CD14-positive monocyte (primary cell): ENCODE results near the gene SULT1A2. TPM values are rescaled to one million over a fixed set of nuclear protein-coding genes. Genes with fewer than 3 reads are reported as not detected.

Experiments used
- DNase-seq, 3 donors: peaks; one replicate each; pipeline ENCODE4 v3.0.0-alpha.2; 2011 to 2022
- H2AFZ ChIP-seq: 2 replicates; pipeline ENCODE4 v1.6.0; 2012; ENCODE audit warnings: mild to moderate bottlenecking, low read depth, low read length, inconsistent platforms; ENCODE audit not compliant: insufficient read depth, poor library complexity, severe bottlenecking
- H3K27ac ChIP-seq, 2 donors: 1 replicate in 1 of 2; 2 replicates in 1 of 2; pipeline ENCODE4 v1.5.1; 2012 to 2013; ENCODE audit warnings: low read length in 2 of 2, control low read depth in 1 of 2, inconsistent platforms in 1 of 2, low read depth in 1 of 2, mild to moderate bottlenecking in 1 of 2
- H3K27me3 ChIP-seq, 2 donors: one replicate each; pipeline versions ENCODE4 v1.6.0 to v1.6.1; 2011 to 2013; ENCODE audit warnings: low read length in 2 of 2; ENCODE audit not compliant: control insufficient read depth in 2 of 2, insufficient read depth in 2 of 2
- H3K36me3 ChIP-seq, 2 donors: replicated peaks in 1 of 2; 1 replicate in 1 of 2; 2 replicates in 1 of 2; pipeline versions ENCODE4 v1.5.1 to v1.6.1; 2012 to 2013; ENCODE audit warnings: low read length in 2 of 2, control low read depth in 1 of 2, inconsistent platforms in 1 of 2, mild to moderate bottlenecking in 1 of 2; ENCODE audit not compliant: insufficient read depth in 2 of 2, control insufficient read depth in 1 of 2
- H3K4me1 ChIP-seq, 2 donors: 1 replicate in 1 of 2; 2 replicates in 1 of 2; pipeline versions ENCODE4 v1.5.1 to v1.6.1; 2012 to 2013; ENCODE audit warnings: low read length in 2 of 2, control low read depth in 1 of 2, inconsistent platforms in 1 of 2, mild to moderate bottlenecking in 1 of 2, moderate library complexity in 1 of 2; ENCODE audit not compliant: insufficient read depth in 2 of 2, control insufficient read depth in 1 of 2
- H3K4me2 ChIP-seq: replicated peaks from 2 replicates; pipeline ENCODE3; 2012; ENCODE audit warnings: low read length, moderate library complexity, mild to moderate bottlenecking; ENCODE audit not compliant: poor library complexity, severe bottlenecking; ENCODE audit errors: extremely low read depth
- H3K4me3 ChIP-seq, 3 experiments: fragments of 200-600 bp in 1 of 3; sonication (generic) in 1 of 3; replicated peaks in 1 of 3; 1 replicate in 2 of 3; 2 replicates in 1 of 3; pipeline ENCODE4 v1.5.1; 2011 to 2013; ENCODE audit warnings: low read length in 3 of 3, mild to moderate bottlenecking in 3 of 3, control low read depth in 2 of 3, low read depth in 2 of 3, inconsistent platforms in 1 of 3, moderate library complexity in 1 of 3
- H3K79me2 ChIP-seq: 2 replicates; pipeline ENCODE4 v1.6.0; 2012; ENCODE audit warnings: mild to moderate bottlenecking, control low read depth, inconsistent platforms, low read length, moderate library complexity; ENCODE audit not compliant: insufficient read depth
- H3K9ac ChIP-seq: 2 replicates; pipeline ENCODE4 v1.6.0; 2017; ENCODE audit warnings: low read length, mild to moderate bottlenecking; ENCODE audit not compliant: insufficient read depth, poor library complexity, severe bottlenecking
- H3K9me3 ChIP-seq, 2 donors: replicated peaks in 1 of 2; 1 replicate in 1 of 2; 2 replicates in 1 of 2; pipeline versions ENCODE4 v1.5.1 to v1.6.1; 2012 to 2013; ENCODE audit warnings: low read length in 2 of 2, control low read depth in 1 of 2; ENCODE audit not compliant: control insufficient read depth in 1 of 2, insufficient read depth in 1 of 2
- H4K20me1 ChIP-seq: 2 replicates; pipeline ENCODE4 v1.6.0; 2012; ENCODE audit warnings: mild to moderate bottlenecking, low read length, control low read depth, moderate library complexity; ENCODE audit not compliant: insufficient read depth
- H3K27ac Mint-ChIP-seq, 7 donors: one replicate each; pipeline ENCODE4 v1.8.0; 2020; ENCODE audit warnings: mild to moderate bottlenecking in 7 of 7, mixed read lengths in 7 of 7, moderate library complexity in 6 of 7, inconsistent platforms in 2 of 7
- H3K27me3 Mint-ChIP-seq, 3 donors: one replicate each; pipeline ENCODE4 v1.8.0; 2021 to 2022; ENCODE audit warnings: low read depth in 3 of 3, mild to moderate bottlenecking in 3 of 3, mixed read lengths in 3 of 3, moderate library complexity in 3 of 3, inconsistent platforms in 1 of 3
- H3K36me3 Mint-ChIP-seq, 2 donors: one replicate each; pipeline ENCODE4 v1.8.0; 2020; ENCODE audit warnings: mixed read lengths in 2 of 2, inconsistent platforms in 1 of 2, mild to moderate bottlenecking in 1 of 2
- H3K4me1 Mint-ChIP-seq: one replicate; pipeline ENCODE4 v1.8.0; 2020; ENCODE audit warnings: mild to moderate bottlenecking, mixed read lengths
- H3K4me3 Mint-ChIP-seq, 2 donors: one replicate each; pipeline ENCODE4 v1.8.0; 2020; ENCODE audit warnings: mild to moderate bottlenecking in 2 of 2, mixed read lengths in 2 of 2, moderate library complexity in 1 of 2
- H3K9me3 Mint-ChIP-seq, 7 donors: one replicate each; pipeline ENCODE4 v1.8.0; 2020 to 2022; ENCODE audit warnings: mixed read lengths in 7 of 7, mild to moderate bottlenecking in 6 of 7, moderate library complexity in 6 of 7, inconsistent platforms in 2 of 7
- CTCF ChIP-seq: fragments of 200-600 bp; IDR thresholded peaks from one replicate; pipeline ENCODE4 v1.8.0; 2022; ENCODE audit warnings: antibody characterized with exemption, mild to moderate bottlenecking
- WGBS: methylation state at CpG from one replicate; pipeline ENCODE4 v1.1.5; 2013; ENCODE audit warnings: missing lambda C conversion rate; ENCODE audit not compliant: insufficient coverage; 5-methylcytosine and 5-hydroxymethylcytosine counted together
- intact Hi-C, 2 donors: fragments of 100-400 bp; cut with micrococcal nuclease; formaldehyde crosslinking; loops; one replicate each; pipeline versions ENCODE4 v1.15.0 to v1.15.1; 2023
- polyA plus RNA-seq, 3 donors: library from polyadenylated mRNA; depleted of rRNA in 1 of 3; unstranded in 2 of 3; stranded (reverse) in 1 of 3; fragments of 300-500 nt in 2 of 3; fragments of >200 nt in 1 of 3; fragmentation: Illumina TruSeq in 2 of 3; gene quantifications; 1 replicate in 2 of 3; 2 replicates in 1 of 3; pipeline ENCODE4 v1.2.3, GENCODE V29; 2012 to 2021

SULT1A2 gene
- polyA plus RNA-seq, 3 donors: 1.1 to 4.6 TPM; not detected in 1

- no peak for TF ChIP-seq CTCF
- peaks cover 50% of the 10 kb centered on the region in 2 donors for H3K4me1 ChIP-seq
- Mint-ChIP-seq H3K27me3 (no peaks in the 10 kb centered on the region), H3K4me1 (peaks cover 55% of the 10 kb centered on the region), H3K27ac (peak overlapping the region; percentile 42 to 91 (median 85)), H3K9me3 (no peaks in the 10 kb centered on the region), H3K36me3 (peaks cover 10 to 23% of the 10 kb centered on the region in 2 donors), H3K4me3 (peak overlapping the region; percentile 9 to 81)
- H4K20me1 ChIP-seq: no peaks in the 10 kb centered on the region
- H3K27me3 ChIP-seq: no peaks in the 10 kb centered on the region
- peaks cover 26% of the 10 kb centered on the region for H3K79me2 ChIP-seq
- WGBS: 20% methylated on average over 1 of the region's 4 CpGs
- peak overlapping the region in 1 of 3 experiments; percentile 56 for H3K4me3 ChIP-seq
- intact Hi-C loops: no loop called here
- DNase-seq: peak in 2 of 3 donors; percentile 44 to 49
- peaks cover 0 to 6% of the 10 kb centered on the region in 2 donors for H3K36me3 ChIP-seq
- peak overlapping the region; percentile 46 for H2AFZ ChIP-seq
- H3K9ac ChIP-seq: no peak overlapping the region
- peak overlapping the region; percentile 61 to 67 for H3K27ac ChIP-seq
- peak overlapping the region; percentile 57 for H3K4me2 ChIP-seq
- no peaks in the 10 kb centered on the region for H3K9me3 ChIP-seq
Observed at GRCh38 chr16:28617874-28618273, 21.0 kb upstream of the SULT1A2 start.

- peaks cover 14% of the 10 kb centered on the region for H3K79me2 ChIP-seq
- WGBS: 17% methylated on average over 4 of the region's 7 CpGs
- peak in 2 of 3 donors; percentile 19 to 27 for DNase-seq
- no peak overlapping the region for H3K4me2 ChIP-seq
- no peak for TF ChIP-seq CTCF
- H3K27me3 Mint-ChIP-seq: no peaks in the 10 kb centered on the region
- H3K27ac Mint-ChIP-seq: peak overlapping the region; percentile 71 to 91 (median 89)
- no peak overlapping the region for H2AFZ ChIP-seq
- H3K4me3 Mint-ChIP-seq: peak overlapping the region in 1 of 2 donors; percentile 24
- peaks cover 0 to 6% of the 10 kb centered on the region in 2 donors for H3K36me3 ChIP-seq
- H3K27ac ChIP-seq: peak overlapping the region; percentile 61 to 67
- H3K27me3 ChIP-seq: no peaks in the 10 kb centered on the region
- H3K9me3 ChIP-seq: no peaks in the 10 kb centered on the region
- no peaks in the 10 kb centered on the region for H3K9me3 Mint-ChIP-seq
- peaks cover 39% of the 10 kb centered on the region in 2 donors for H3K4me1 ChIP-seq
- H3K4me1 Mint-ChIP-seq: peaks cover 43% of the 10 kb centered on the region
- no peaks in the 10 kb centered on the region for H4K20me1 ChIP-seq
- intact Hi-C loops: no loop called here
- H3K4me3 ChIP-seq: no peak overlapping the region
- peaks cover 10 to 23% of the 10 kb centered on the region in 2 donors for H3K36me3 Mint-ChIP-seq
- H3K9ac ChIP-seq: no peak overlapping the region
Observed at GRCh38 chr16:28616636-28617035, 19.8 kb upstream of the SULT1A2 start.
